ENCODE measurements around the gene KIAA0232.
A peak's percentile ranks its signal among the peaks of the same experiment; 100 is the strongest.
"Not testable (repeated sequence)": the region's sequence is repeated elsewhere in the genome, so short reads cannot be mapped to it uniquely, and the experiment has no call there.

The KIAA0232 gene

DNA sequence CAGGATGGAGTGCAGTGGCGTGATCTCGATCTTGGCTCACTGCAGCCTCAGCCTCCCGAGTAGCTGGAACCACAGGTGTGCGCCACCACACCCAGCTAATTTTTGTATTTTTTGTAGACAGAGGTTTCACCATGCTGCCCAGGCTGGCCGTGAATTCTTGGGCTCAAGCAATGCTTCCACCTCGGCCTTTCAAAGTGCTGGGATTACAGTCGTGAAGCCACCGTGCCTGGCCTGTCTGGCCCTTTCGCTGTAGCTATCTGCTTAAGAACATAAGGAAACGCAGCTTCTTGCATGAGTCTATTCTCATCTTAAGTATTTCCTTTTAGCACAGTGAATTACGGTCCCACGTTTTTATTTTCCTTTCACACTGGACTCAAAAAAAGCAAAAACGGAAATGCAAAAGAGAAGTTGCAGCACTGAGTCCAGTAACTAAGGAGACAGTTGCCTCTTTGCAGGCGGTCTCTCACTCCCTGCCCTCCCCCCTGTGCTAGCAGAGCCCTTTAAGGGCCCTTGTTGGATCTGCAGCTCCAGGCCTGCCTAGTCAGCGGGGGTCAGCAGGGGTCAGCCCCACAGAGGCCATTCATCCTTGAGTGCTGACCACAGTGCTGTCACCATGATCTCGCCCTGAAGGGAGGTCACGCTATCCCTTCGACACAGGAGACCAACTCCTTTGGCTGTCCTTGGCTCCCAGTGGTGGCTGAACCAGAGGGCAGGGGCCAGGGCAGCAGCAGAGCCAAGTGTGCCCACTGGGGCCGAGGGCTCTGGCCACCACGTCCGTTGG, 105.3 kb downstream of the KIAA0232 start:
- no peak for DNase-seq (ENCODE audit: low spot score)

GRCh38 chr4:6888506-6889071, 106.1 kb downstream of the KIAA0232 start:
- DNase-seq (ENCODE audit: low spot score) = no peak

GRCh38 chr4:6889101-6889735, 106.7 kb downstream of the KIAA0232 start:
- DNase-seq (ENCODE audit: low spot score) = no peak

DNA sequence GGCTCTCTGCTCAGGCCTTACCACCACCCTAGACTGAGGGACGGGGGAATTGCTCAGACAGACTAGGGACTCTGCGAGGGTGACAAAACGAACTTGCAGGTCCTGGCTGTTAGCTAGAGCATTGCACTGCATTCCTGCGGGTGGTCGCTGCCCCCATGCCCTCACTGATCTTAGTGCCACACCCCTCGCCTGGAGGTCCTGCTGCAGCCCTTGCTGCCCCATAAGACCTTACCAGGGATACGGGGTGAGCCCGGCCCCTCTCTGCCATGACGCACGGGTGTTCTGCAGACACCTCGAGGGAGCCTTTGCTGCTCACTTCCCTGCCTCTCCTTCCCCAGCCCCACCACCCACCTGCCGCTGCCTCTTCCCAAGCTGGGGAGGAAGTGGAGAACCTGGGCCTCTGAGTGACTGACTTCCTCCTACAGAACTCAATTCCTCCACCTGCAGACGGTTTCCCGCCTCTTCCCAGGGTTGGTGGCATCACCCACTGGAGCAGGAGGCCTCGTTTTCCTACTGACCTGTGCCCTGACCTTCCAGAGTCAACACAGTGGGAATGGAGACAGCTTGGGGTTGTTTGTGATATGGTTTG, 107.3 kb downstream of the KIAA0232 start:
- DNase-seq (ENCODE audit: low spot score) = no peak

DNA sequence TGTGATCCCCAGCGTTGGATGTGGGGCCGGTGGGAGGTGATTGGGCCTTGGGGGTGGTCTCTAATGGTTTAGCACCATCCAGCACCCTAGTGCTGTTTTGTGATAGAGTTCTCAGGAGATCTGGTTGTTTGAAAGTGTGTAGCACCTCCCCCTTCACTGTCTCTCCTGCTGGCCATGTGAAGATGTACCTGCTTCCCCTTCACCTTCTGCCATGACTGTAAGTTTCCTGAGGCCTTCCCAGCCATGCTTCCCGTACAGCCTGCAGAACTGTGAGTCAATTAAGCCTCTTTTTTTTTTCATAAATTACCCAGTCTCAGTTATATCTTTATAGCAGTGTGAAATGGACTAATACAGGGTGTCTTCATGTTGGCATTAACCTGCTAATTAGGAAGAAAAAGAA, 107.8 kb downstream of the KIAA0232 start:
- no peak for DNase-seq (ENCODE audit: low spot score)

GRCh38 chr4:6890971-6891370, 108.4 kb downstream of the KIAA0232 start:
- DNase-seq (ENCODE audit: low spot score) = not testable (repeated sequence)

DNA sequence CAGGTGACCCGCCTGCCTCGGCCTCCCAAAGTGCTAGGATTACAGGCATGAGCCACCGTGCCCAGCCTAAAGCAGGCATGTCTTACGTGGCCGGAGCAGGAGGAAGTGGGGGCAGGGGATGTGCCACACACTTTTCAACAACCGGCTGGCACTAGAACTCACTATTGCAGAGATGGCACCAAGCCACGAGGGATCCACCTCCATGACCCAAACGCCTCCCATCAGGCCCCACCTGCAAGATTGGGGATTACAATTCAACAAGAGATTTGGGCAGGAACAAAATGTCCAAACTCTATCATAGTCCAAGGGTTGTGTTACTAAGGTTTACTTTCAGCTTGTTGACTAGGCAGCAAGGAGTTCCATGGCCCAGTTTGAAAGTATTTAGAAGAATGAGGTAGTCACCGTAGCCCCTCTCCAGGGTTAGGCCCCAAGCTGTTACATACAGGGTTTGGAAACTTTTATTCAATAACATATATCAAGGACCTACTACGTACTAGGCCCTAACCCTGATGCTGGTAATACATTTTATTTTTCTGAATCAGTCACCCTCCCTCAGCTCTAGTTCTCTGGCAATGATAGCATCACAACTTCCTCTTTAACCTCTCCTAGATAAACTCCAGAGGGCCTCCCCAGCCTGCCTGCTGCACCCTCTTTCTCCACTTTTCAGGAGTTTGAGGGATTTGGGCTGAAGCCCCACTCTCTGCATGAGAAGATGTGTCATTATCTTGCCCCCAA, 109.1 kb downstream of the KIAA0232 start:
- DNase-seq (ENCODE audit: low spot score) = no peak

GRCh38 chr4:6892190-6892908, 109.8 kb downstream of the KIAA0232 start:
- DNase-seq (ENCODE audit: low spot score) = peak; percentile 82

- no peak for DNase-seq (ENCODE audit: low spot score)
These were observed 110.3 kb downstream of the KIAA0232 start for GRCh38 chr4:6892909-6893202.

DNA sequence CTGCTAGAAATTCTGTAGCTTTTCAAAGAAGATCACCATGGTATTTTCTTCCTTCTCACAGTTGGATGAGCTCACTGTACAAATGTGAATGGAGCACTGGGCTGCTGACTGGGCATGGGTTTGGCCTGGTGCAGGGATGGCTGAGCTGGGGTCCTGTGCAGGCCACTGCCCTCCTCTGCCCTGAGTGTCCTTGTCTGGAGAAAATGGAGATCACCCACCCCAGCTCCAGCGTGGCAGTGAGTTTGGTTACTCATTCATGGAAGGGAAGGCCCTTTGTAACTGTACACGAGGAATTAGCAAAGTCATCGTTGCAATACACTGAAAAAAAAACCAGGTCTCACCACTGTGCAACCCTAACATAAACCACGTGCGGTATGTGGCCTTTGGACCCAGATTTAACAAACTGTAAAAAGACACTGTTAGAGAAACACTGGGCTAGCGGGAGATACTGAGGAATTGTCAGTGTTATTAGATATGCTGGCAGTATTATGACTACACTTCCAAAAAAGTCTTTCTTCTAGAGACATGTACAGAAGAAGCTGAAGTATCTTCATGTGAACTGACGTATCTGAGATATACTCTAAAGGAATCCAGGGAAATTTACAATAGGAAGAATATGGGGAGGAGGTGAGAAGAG, 111.0 kb downstream of the KIAA0232 start:
- DNase-seq (ENCODE audit: low spot score) = no peak

DNA sequence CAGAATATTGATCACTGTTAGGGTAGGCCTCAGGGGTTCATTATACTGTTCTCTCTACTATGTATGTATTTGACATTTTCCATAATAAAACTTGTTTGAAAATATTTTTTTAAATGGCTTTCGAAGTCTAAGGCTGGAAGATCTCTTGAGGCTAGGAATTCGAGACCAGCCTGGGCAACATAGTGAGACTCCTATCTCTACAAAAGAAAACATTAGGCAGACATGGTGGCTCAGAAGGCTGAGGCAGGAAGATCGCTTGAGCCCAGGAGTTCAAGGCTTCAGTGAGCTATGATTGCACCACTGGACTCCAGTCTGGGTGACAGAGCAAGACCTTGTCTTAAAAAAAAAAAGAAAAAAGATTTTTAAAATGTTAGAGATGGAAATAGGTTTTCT, 111.6 kb downstream of the KIAA0232 start:
- DNase-seq (ENCODE audit: low spot score) = no peak

DNA sequence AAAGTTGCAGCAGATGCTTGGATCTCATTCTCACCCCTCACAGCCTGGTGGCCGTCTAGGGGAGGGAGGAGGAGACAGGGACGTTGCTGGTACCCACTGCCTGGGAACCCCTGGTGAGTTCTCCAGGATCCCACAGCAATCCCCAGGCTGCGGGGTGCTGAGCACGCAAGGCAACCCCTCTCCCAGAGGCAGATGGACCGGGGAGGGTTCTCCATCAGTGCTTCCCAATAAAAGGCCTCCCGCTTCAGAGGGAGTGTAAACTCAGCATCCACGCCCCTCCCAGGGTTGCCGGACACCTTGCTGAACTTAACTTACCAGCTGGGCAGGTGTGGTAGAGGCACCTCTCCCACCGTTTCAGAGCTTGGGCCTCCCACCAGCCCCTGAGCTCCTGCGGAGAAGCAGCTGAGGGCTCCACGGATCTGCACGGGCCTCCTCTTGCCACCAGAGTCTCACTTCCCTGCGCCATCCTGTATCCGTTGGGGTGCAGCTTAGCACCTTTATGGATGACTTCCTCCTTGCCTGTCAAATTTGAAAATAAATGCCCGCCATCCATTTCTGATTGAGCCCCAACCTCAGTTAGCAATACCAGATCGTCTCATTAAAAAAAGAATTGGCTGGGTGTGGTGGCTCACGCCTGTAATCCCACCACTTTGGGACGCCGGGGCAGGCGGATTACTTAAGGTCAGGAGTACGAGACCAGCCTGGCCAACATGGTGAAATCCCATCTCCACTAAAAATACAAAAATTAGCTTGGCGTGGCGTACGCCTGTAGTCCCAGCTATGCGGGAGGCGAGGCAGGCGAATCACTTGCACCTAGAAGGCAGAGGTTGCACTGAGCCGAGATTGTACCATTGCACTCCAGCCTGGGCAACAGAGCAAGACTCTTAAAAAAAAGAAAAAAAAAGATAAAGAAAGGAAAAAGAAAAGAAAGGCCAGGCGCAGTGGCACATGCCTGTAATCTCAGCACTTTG, 112.3 kb downstream of the KIAA0232 start:
- no peak for DNase-seq (ENCODE audit: low spot score)

DNA sequence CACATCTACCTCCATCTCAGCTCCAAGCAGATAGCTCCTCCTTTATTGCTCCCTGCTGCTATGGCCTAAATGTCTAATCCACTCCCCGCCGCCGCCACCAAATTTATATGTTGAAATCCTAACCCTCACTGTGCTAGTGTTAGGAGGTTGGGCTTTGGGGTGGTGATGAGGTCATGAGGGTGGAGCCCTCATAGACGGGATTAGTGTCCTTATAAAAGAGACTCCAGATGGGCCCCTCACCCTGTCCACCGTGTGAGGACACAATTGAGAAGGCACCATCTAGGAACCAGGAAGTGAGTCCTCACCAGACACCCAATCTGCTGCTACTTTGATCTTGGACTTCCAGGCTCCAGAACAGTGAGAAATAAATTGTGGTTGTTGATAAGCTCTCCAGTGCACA, 113.5 kb downstream of the KIAA0232 start:
- DNase-seq (ENCODE audit: low spot score) = no peak

DNA sequence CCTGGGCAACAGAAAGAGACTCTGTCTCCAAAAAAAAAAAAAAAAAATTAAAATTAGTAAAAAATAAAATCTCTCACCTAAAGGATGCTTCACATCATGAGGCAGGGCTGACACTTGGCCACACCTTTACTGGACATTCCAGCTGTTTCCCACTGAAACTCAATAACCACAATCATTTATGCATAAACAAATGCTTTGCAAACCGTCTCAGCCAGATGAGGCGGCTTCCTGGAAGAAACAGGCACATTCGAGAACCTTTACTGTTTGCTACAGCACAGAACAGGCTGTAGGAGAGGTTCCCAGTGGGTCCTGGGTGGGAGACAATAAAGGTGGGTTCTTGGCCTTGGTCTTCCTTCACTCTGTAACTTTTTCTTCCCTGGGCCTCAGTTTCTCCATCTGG, 116.2 kb downstream of the KIAA0232 start:
- no peak for DNase-seq (ENCODE audit: low spot score)

- DNase-seq (ENCODE audit: low spot score) = no peak
These were observed 117.8 kb downstream of the KIAA0232 start for GRCh38 chr4:6900181-6900812.

GRCh38 chr4:6900956-6901355, 118.4 kb downstream of the KIAA0232 start:
- DNase-seq (ENCODE audit: low spot score) = no peak

DNA sequence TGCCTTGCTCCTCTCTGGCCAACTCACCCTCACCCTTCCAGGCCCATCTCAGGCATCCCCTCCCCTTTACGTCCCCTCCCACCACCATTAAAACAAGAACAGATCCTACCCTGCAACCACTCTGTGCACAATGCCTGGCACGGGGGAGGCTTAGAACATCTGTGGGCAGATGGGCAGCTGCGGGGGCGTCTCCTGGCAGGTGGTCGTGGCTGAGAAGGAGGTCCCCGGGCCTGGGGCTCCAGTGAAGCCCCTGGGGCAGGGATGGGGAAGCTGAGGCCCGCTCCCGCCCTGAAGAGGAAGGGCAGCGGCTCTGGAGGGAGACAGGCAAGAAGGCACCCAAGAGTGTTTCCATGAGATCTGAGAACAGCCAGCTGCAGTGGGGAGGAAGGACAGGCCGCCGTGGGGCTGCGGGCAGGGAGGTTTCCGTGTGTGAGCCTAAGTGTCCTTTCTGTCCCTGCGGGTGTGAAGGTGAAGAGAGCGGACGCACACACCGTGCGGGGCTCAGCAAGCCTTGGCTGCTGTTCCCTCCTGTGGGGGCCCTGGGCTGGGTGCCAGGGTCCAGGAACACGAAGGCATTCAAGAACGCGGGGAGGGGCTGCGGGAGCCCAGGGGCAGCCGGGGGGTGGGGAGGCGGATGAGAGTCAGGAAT, 119.3 kb downstream of the KIAA0232 start:
- no peak for DNase-seq (ENCODE audit: low spot score)

DNA sequence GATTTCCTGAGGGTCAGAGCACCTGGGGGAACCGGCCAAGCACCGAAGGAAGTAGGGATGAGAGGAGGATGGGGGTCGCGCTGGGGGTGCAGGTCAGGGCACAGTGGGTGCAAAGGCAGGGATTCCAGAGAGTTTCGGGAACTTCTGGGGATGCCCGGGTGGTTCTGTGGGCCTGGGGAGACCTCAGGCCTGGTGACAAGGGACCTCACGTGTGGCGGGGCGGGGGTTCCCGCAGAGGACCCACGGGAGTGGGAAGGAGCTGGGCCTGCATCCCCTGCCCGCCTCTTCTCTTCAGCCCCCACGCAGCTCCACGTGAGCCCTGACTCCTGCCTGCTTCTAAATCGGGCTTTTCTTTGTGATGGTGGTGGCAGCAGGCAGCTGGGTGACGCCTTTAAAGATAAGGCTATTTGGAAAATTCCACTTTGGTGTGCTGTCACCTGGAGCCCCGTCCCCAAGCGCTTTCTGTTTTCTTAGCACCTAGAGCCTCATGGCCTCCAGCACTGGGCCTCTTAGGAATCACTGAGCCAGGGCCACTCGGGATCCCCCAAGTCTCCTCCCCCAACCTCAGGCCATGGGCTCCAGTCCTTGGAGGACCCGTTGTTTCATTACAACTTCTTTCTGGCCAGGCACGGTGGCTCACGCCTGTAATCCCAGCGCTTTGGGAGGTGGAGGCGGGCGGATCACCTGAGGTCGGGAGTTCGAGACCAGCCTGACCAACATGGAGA, 120.0 kb downstream of the KIAA0232 start:
- DNase-seq (ENCODE audit: low spot score) = no peak
